GM23338 (cell line): ENCODE data around the gene LHX3. TPM values are rescaled to one million over a fixed set of nuclear protein-coding genes. Genes with fewer than 3 reads are reported as not detected.

Experiments
- ATAC-seq: fragments of 200-7000 bp; cut with Tn5 transposase; 3 replicates; pipeline ENCODE4 v1.9.1; 2020
- DNase-seq: peaks from one replicate; pipeline ENCODE4 v3.0.0-alpha.2; 2015; ENCODE audit warnings: low spot score
- H2AFZ ChIP-seq: fragments of 200-600 bp; sonication (generic); 2 replicates; pipeline ENCODE4 v1.8.0; 2016; ENCODE audit warnings: antibody characterized with exemption, mild to moderate bottlenecking, moderate library complexity
- H3F3A ChIP-seq: fragments of 200-600 bp; sonication (generic); replicated peaks from 2 replicates; pipeline ENCODE4 v1.8.0; 2017; ENCODE audit warnings: antibody characterized with exemption, mixed run types, low read depth
- H3K27ac ChIP-seq: fragments of 200-600 bp; sonication (generic); 2 replicates; pipeline ENCODE4 v1.6.1; 2016; ENCODE audit warnings: low read depth
- H3K27me3 ChIP-seq: fragments of 200-600 bp; sonication (generic); 2 replicates; pipeline ENCODE4 v1.8.0; 2016; ENCODE audit warnings: mild to moderate bottlenecking, mixed run types, moderate library complexity; ENCODE audit not compliant: insufficient read depth
- H3K36me3 ChIP-seq: fragments of 200-600 bp; sonication (generic); 2 replicates; pipeline ENCODE4 v1.8.0; 2016; ENCODE audit warnings: mild to moderate bottlenecking; ENCODE audit not compliant: insufficient read depth
- H3K4me1 ChIP-seq: fragments of 200-600 bp; sonication (generic); 2 replicates; pipeline ENCODE4 v1.8.0; 2016; ENCODE audit warnings: mild to moderate bottlenecking, moderate library complexity; ENCODE audit not compliant: insufficient read depth
- H3K4me2 ChIP-seq: fragments of 200-600 bp; sonication (generic); 2 replicates; pipeline ENCODE4 v1.7.1; 2017; ENCODE audit warnings: mixed run types
- H3K4me3 ChIP-seq: fragments of 200-600 bp; sonication (generic); 2 replicates; pipeline ENCODE4 v1.6.1; 2016; ENCODE audit warnings: mixed run types
- H3K79me2 ChIP-seq: fragments of 200-600 bp; sonication (generic); replicated peaks from 2 replicates; pipeline ENCODE4 v1.8.0; 2017; ENCODE audit warnings: mild to moderate bottlenecking; ENCODE audit not compliant: insufficient read depth
- H3K9me2 ChIP-seq: fragments of 200-600 bp; sonication (generic); 2 replicates; pipeline ENCODE4 v1.8.0; 2017; ENCODE audit not compliant: insufficient read depth
- H4K20me1 ChIP-seq: fragments of 200-600 bp; sonication (generic); replicated peaks from 2 replicates; pipeline ENCODE4 v1.8.0; 2017; ENCODE audit warnings: mild to moderate bottlenecking; ENCODE audit not compliant: insufficient read depth
- H3K27ac Mint-ChIP-seq: 2 replicates; pipeline ENCODE4 v1.8.0; 2020; ENCODE audit warnings: inconsistent platforms, mild to moderate bottlenecking, moderate library complexity, mixed read lengths
- H3K27me3 Mint-ChIP-seq: 3 replicates; pipeline ENCODE4 v1.8.0; 2022; ENCODE audit warnings: low read depth, mild to moderate bottlenecking, moderate library complexity, mixed read lengths, inconsistent platforms; ENCODE audit not compliant: insufficient read depth, poor library complexity
- H3K36me3 Mint-ChIP-seq: 3 replicates; pipeline ENCODE4 v1.8.0; 2021; ENCODE audit warnings: low read depth, mild to moderate bottlenecking, inconsistent platforms, moderate library complexity, mixed read lengths
- H3K4me1 Mint-ChIP-seq: 3 replicates; pipeline ENCODE4 v1.8.0; 2020; ENCODE audit warnings: mild to moderate bottlenecking, inconsistent platforms, mixed read lengths
- H3K4me3 Mint-ChIP-seq: 3 replicates; pipeline ENCODE4 v1.8.0; 2021; ENCODE audit warnings: moderate library complexity, mild to moderate bottlenecking, inconsistent platforms, mixed read lengths
- H3K9me3 Mint-ChIP-seq: 3 replicates; pipeline ENCODE4 v1.8.0; 2020; ENCODE audit warnings: moderate library complexity, mild to moderate bottlenecking, inconsistent platforms, mixed read lengths
- CREB1 ChIP-seq: fragments of 250-450 bp; sonication (Bioruptor Pico); IDR thresholded peaks from 2 replicates; pipeline ENCODE4 v1.5.0; 2020; ENCODE audit warnings: low read depth, mild to moderate bottlenecking, moderate library complexity
- ETS1 ChIP-seq: IDR thresholded peaks from 2 replicates; pipeline ENCODE4 v1.6.1; 2016; ENCODE audit warnings: antibody characterized with exemption
- EZH2phosphoT487 ChIP-seq: fragments of 200-600 bp; sonication (generic); IDR thresholded peaks from one replicate; pipeline ENCODE4 v1.8.1; 2018; ENCODE audit warnings: antibody characterized with exemption; ENCODE audit not compliant: unreplicated experiment
- JUNB ChIP-seq: IDR thresholded peaks from one replicate; pipeline ENCODE4 v1.6.1; 2016; ENCODE audit warnings: antibody characterized with exemption; ENCODE audit not compliant: unreplicated experiment
- NANOG ChIP-seq: IDR thresholded peaks from 2 replicates; pipeline ENCODE4 v1.6.1; 2016; ENCODE audit warnings: antibody characterized with exemption, borderline replicate concordance
- POLR2AphosphoS5 ChIP-seq: IDR thresholded peaks from 2 replicates; pipeline ENCODE4 v1.6.1; 2016; ENCODE audit warnings: antibody characterized with exemption, low read depth
- ZNF114 ChIP-seq: fragments of 250-450 bp; sonication (Bioruptor Pico); IDR thresholded peaks from 2 replicates; pipeline ENCODE4 v1.5.0; 2020; ENCODE audit warnings: mild to moderate bottlenecking, moderate library complexity
- ZNF331 ChIP-seq: fragments of 250-450 bp; sonication (Bioruptor Pico); IDR thresholded peaks from 2 replicates; pipeline ENCODE4 v1.5.0; 2020; ENCODE audit warnings: low read depth, mild to moderate bottlenecking, moderate library complexity
- ZNF462 ChIP-seq: fragments of 250-450 bp; sonication (Bioruptor Pico); IDR thresholded peaks from 2 replicates; pipeline ENCODE4 v1.5.0; 2020; ENCODE audit warnings: mild to moderate bottlenecking, moderate library complexity
- polyA plus RNA-seq: library from polyadenylated mRNA; unstranded; fragments of >200 nt; fragmentation: Nextera tagmentation; extraction: Ambion mirVana; gene quantifications from 2 replicates; pipeline ENCODE4 v1.2.1, GENCODE V29; 2016
- total RNA-seq: library from RNA; depleted of rRNA; stranded (reverse); fragments of >200 nt; shearing (Covaris generic); gene quantifications from 2 replicates; pipeline ENCODE4 v1.2.3, GENCODE V29; 2014

The LHX3 gene
- total and polyA plus RNA-seq, 2 experiments from 2014 or later: 0.08 TPM; not detected in 1

- TF ChIP-seq ZNF462 (no peak), ZNF114 (CRISPR knock-in tag) (no peak), CREB1 (no peak), JUNB (no peak), ZNF331 (CRISPR knock-in tag) (no peak), POLR2AphosphoS5 (no peak), NANOG (no peak), EZH2phosphoT487 (no peak)
Measured at GRCh38 chr9:136251264-136252115, 46.6 kb upstream of the LHX3 start (continued).

GRCh38 chr9:136250676-136251075 is 45.7 kb upstream of the LHX3 start:
- H3K27ac Mint-ChIP-seq: no peak overlapping the region
- no peaks in the 10 kb centered on the region for H3K79me2 ChIP-seq
- no peak overlapping the region for H2AFZ ChIP-seq
- H3K4me3 Mint-ChIP-seq: no peak overlapping the region
- DNase-seq (no peak), ATAC-seq (no peak)
- no peaks in the 10 kb centered on the region for H4K20me1 ChIP-seq
- no peaks in the 10 kb centered on the region for H3F3A ChIP-seq
- H3K4me1 Mint-ChIP-seq: peaks cover 15% of the 10 kb centered on the region
- no peak overlapping the region for H3K27ac ChIP-seq
- H3K27me3 ChIP-seq: 0 out of 2 replicates have a peak, but pooled peaks cover 8% of the 10 kb centered on the region
- H3K9me2 ChIP-seq: no peaks in the 10 kb centered on the region
- no peaks in the 10 kb centered on the region for H3K9me3 Mint-ChIP-seq
- H3K27me3 Mint-ChIP-seq: peaks cover 17% of the 10 kb centered on the region
- no peak overlapping the region for H3K4me2 ChIP-seq
- H3K36me3 ChIP-seq: no peaks in the 10 kb centered on the region
- TF ChIP-seq ETS1 (no peak), ZNF114 (CRISPR knock-in tag) (no peak)
- no peak overlapping the region for H3K4me3 ChIP-seq
- H3K4me1 ChIP-seq: no peaks in the 10 kb centered on the region
- H3K36me3 Mint-ChIP-seq: no peaks in the 10 kb centered on the region
